Neural progenitor cell (in vitro differentiated cells): ENCODE results near the gene CCDC107. TPM values are rescaled to one million over a fixed set of nuclear protein-coding genes. Genes with fewer than 3 reads are reported as not detected.

Experiments used
- DNase-seq: peaks from one replicate; pipeline ENCODE4 v3.0.0-alpha.2; 2016; ENCODE audit warnings: low spot score
- H2AFZ ChIP-seq: fragments of 200-600 bp; sonication (generic); replicated peaks from 2 replicates; pipeline ENCODE4 v1.6.1; 2016; ENCODE audit warnings: antibody characterized with exemption
- H3F3A ChIP-seq: fragments of 200-600 bp; sonication (generic); 2 replicates; pipeline ENCODE4 v1.6.1; 2016; ENCODE audit warnings: antibody characterized with exemption, low read depth
- H3K27ac ChIP-seq: fragments of 200-600 bp; sonication (generic); 2 replicates; pipeline ENCODE4 v1.5.1; 2016; ENCODE audit warnings: mild to moderate bottlenecking
- H3K27me3 ChIP-seq: fragments of 200-600 bp; sonication (generic); 2 replicates; pipeline ENCODE4 v1.6.1; 2016; ENCODE audit warnings: mild to moderate bottlenecking, moderate library complexity
- H3K36me3 ChIP-seq: fragments of 200-600 bp; sonication (generic); 2 replicates; pipeline ENCODE4 v1.5.1; 2016
- H3K4me1 ChIP-seq: fragments of 200-600 bp; sonication (generic); 2 replicates; pipeline ENCODE4 v1.6.1; 2016; ENCODE audit warnings: mixed run types
- H3K4me2 ChIP-seq: fragments of 200-600 bp; sonication (generic); 2 replicates; pipeline ENCODE4 v1.6.1; 2016
- H3K4me3 ChIP-seq: fragments of 200-600 bp; sonication (generic); 2 replicates; pipeline ENCODE4 v1.5.1; 2016
- H3K79me2 ChIP-seq: fragments of 200-600 bp; sonication (generic); 2 replicates; pipeline ENCODE4 v1.6.1; 2016; ENCODE audit warnings: low read depth
- H3K9ac ChIP-seq: fragments of 200-600 bp; sonication (generic); 2 replicates; pipeline ENCODE4 v1.6.1; 2016
- H3K9me3 ChIP-seq: fragments of 200-600 bp; sonication (generic); 2 replicates; pipeline ENCODE4 v1.5.1; 2016; ENCODE audit warnings: low read depth
- H4K20me1 ChIP-seq: fragments of 200-600 bp; sonication (generic); 2 replicates; pipeline ENCODE4 v1.6.1; 2016; ENCODE audit warnings: low read depth
- H3K27ac Mint-ChIP-seq: 3 replicates; pipeline ENCODE4 v1.8.0; 2021; ENCODE audit warnings: mixed read lengths
- H3K27me3 Mint-ChIP-seq: 2 replicates; pipeline ENCODE4 v1.8.0; 2022; ENCODE audit warnings: low read depth, mild to moderate bottlenecking, inconsistent platforms, moderate library complexity, mixed read lengths; ENCODE audit not compliant: insufficient read depth
- H3K36me3 Mint-ChIP-seq: 3 replicates; pipeline ENCODE4 v1.8.0; 2021; ENCODE audit warnings: mixed read lengths
- H3K4me1 Mint-ChIP-seq: 3 replicates; pipeline ENCODE4 v1.8.0; 2021; ENCODE audit warnings: mixed read lengths
- H3K4me3 Mint-ChIP-seq: 3 replicates; pipeline ENCODE4 v1.8.0; 2021; ENCODE audit warnings: mild to moderate bottlenecking, moderate library complexity, mixed read lengths
- H3K9me3 Mint-ChIP-seq: 3 replicates; pipeline ENCODE4 v1.8.0; 2020; ENCODE audit warnings: mixed read lengths
- EZH2 ChIP-seq: fragments of 200-600 bp; sonication (generic); IDR thresholded peaks from 2 replicates; pipeline ENCODE4 v1.6.1; 2017; ENCODE audit warnings: antibody characterized with exemption, mild to moderate bottlenecking, moderate library complexity
- EZH2phosphoT487 ChIP-seq: fragments of 200-600 bp; sonication (generic); IDR thresholded peaks from 2 replicates; pipeline ENCODE4 v1.6.1; 2017; ENCODE audit warnings: antibody characterized with exemption
- total RNA-seq: library from RNA; depleted of rRNA; stranded (reverse); fragments of >200 nt; gene quantifications from 2 replicates; pipeline ENCODE4 v1.2.3, GENCODE V29; 2015; ENCODE audit warnings: low replicate concordance
- TF ChIP-seq, protein P1 (sequence below): fragments of 200-600 bp; sonication (generic); IDR thresholded peaks from 2 replicates; pipeline ENCODE4 v1.5.1; 2017; ENCODE audit warnings: antibody characterized with exemption, mild to moderate bottlenecking

Gene CCDC107
- total RNA-seq, 1 donor from 2014 or later = 3.8 TPM

DNA sequence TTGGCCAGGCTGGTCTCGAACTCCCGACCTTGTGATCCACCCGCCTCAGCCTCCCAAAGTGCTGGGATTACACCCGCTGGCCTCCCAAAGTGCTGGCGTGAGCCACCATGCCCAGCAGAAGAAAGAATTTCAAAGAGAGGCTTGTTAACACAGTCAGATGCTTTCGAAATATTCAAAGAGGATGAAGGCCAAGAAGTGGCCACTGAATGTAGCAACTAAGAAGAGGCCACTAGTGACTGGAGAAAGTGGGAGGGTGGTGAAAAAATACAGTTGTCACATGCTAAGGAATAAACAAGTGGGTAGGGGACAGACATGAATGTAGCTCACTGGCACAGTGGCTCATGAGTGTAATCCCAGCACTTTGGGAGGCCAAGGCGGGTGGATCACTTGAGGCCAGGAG lies 44.6 kb downstream of the CCDC107 start:
- H3K36me3 Mint-ChIP-seq = peaks cover 33% of the 10 kb centered on the region
- Histone ChIP-seq H3K4me3 (no peak overlapping the region), H3K9ac (no peak overlapping the region), H3K27ac (no peak overlapping the region), H3K4me1 (no peaks in the 10 kb centered on the region), H3K27me3 (no peaks in the 10 kb centered on the region), H3K79me2 (no peaks in the 10 kb centered on the region), H3F3A (no peaks in the 10 kb centered on the region), H3K4me2 (no peak overlapping the region), H3K36me3 (no peaks in the 10 kb centered on the region), H3K9me3 (no peaks in the 10 kb centered on the region), H4K20me1 (no peaks in the 10 kb centered on the region), H2AFZ (no peak overlapping the region)
- H3K27ac Mint-ChIP-seq = no peak overlapping the region
- H3K4me1 Mint-ChIP-seq = no peaks in the 10 kb centered on the region
- H3K27me3 Mint-ChIP-seq = peaks cover 4% of the 10 kb centered on the region
- no peak overlapping the region for H3K4me3 Mint-ChIP-seq
- H3K9me3 Mint-ChIP-seq = no peaks in the 10 kb centered on the region
- DNase-seq = no peak
- TF ChIP-seq, protein P1, sequence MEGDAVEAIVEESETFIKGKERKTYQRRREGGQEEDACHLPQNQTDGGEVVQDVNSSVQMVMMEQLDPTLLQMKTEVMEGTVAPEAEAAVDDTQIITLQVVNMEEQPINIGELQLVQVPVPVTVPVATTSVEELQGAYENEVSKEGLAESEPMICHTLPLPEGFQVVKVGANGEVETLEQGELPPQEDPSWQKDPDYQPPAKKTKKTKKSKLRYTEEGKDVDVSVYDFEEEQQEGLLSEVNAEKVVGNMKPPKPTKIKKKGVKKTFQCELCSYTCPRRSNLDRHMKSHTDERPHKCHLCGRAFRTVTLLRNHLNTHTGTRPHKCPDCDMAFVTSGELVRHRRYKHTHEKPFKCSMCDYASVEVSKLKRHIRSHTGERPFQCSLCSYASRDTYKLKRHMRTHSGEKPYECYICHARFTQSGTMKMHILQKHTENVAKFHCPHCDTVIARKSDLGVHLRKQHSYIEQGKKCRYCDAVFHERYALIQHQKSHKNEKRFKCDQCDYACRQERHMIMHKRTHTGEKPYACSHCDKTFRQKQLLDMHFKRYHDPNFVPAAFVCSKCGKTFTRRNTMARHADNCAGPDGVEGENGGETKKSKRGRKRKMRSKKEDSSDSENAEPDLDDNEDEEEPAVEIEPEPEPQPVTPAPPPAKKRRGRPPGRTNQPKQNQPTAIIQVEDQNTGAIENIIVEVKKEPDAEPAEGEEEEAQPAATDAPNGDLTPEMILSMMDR = no peak
- TF ChIP-seq EZH2phosphoT487 = no peak
- TF ChIP-seq EZH2 = no peak

DNA sequence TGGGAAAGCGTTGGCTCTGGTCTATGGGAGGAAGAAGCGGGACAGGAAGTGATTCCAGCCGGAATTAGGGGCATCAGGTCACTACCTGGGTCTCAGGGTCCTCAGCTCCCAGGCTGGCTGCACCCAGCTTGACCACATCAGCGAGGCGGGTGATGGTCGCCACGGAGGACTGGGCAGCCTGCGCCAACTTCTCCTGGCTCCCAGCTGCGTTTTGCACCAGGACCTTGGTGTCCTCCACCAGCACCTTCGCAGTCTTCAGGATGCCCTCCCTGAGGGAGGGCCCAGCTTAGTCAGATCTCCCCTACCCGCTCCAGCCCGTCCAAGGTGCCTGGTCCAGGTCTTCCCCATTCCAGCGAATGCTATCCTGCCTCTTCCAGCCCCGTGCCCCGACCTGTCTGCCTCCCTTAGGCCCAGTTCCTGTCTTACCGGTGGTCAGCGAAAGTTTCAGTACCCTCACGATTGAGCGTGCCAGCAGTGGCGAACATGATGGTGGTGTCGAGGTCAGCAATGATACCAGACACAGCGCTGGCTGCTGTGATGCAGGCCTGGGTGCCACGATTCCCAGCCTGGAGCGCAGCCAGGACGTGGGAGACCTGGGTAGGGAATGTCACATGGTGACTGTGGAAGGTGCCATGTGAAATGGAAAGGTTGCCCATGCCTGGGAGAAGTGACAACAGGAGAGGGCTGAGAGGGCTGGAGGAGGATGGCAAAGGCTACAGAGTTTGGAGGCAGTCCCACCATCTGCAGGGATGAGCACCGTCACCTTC lies 46.0 kb downstream of the CCDC107 start:
- Mint-ChIP-seq H3K9me3 (no peaks in the 10 kb centered on the region), H3K27ac (no peak overlapping the region), H3K27me3 (peaks cover 4% of the 10 kb centered on the region), H3K36me3 (peaks cover 31% of the 10 kb centered on the region), H3K4me1 (no peaks in the 10 kb centered on the region), H3K4me3 (no peak overlapping the region)
- no peaks in the 10 kb centered on the region for H3F3A ChIP-seq
- H3K9me3 ChIP-seq = no peaks in the 10 kb centered on the region
- no peaks in the 10 kb centered on the region for H3K36me3 ChIP-seq
- H3K4me2 ChIP-seq = no peak overlapping the region
- no peaks in the 10 kb centered on the region for H3K27me3 ChIP-seq
- H3K4me1 ChIP-seq = no peaks in the 10 kb centered on the region
- H3K4me3 ChIP-seq = no peak overlapping the region
- H4K20me1 ChIP-seq = no peaks in the 10 kb centered on the region
- TF ChIP-seq EZH2phosphoT487 = no peak
- TF ChIP-seq, protein P1 = no peak
- TF ChIP-seq EZH2 = no peak
- H3K79me2 ChIP-seq = no peaks in the 10 kb centered on the region
- H3K9ac ChIP-seq = no peak overlapping the region
- DNase-seq = no peak
- H3K27ac ChIP-seq = no peak overlapping the region
- H2AFZ ChIP-seq = no peak overlapping the region

DNA sequence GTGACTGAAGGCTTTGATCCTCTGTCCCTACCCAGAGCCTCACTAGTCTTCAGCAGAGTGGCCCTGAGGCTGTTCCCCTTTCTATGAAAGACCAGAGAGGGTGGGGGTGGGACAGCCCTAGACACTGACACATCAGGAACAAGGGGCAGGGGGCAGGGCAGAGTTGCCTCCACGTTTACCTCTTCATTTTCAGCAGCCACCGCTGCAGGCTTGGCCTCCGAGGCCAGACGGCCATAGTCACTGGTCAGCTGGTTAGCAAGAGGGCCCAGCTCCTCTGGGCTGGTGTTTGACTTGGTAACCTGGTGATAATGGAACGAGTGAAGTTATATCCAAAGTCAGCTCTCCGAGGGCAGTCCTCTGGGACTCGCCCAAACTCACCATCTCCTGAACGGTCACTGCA lies 47.3 kb downstream of the CCDC107 start:
- Histone ChIP-seq H3F3A (no peaks in the 10 kb centered on the region), H3K36me3 (no peaks in the 10 kb centered on the region), H2AFZ (no peak overlapping the region), H3K4me3 (no peak overlapping the region), H3K4me2 (no peak overlapping the region), H3K27me3 (no peaks in the 10 kb centered on the region), H3K9me3 (no peaks in the 10 kb centered on the region), H3K79me2 (no peaks in the 10 kb centered on the region), H3K4me1 (no peaks in the 10 kb centered on the region), H4K20me1 (no peaks in the 10 kb centered on the region), H3K27ac (no peak overlapping the region), H3K9ac (no peak overlapping the region)
- Mint-ChIP-seq H3K36me3 (peaks cover 34% of the 10 kb centered on the region), H3K27me3 (peaks cover 4% of the 10 kb centered on the region), H3K9me3 (no peaks in the 10 kb centered on the region), H3K4me1 (no peaks in the 10 kb centered on the region), H3K4me3 (no peak overlapping the region), H3K27ac (no peak overlapping the region)
- TF ChIP-seq EZH2phosphoT487 (no peak), EZH2 (no peak)
- TF ChIP-seq, protein P1 = no peak
- no peak for DNase-seq
